Central memory CD8-positive, alpha-beta T cell (primary cell): ENCODE data around the gene LAMC2.
"Not testable (repeated sequence)": the region's sequence is repeated elsewhere in the genome, so short reads cannot be mapped to it uniquely, and the experiment has no call there.

Source experiments
- ATAC-seq: fragments of 150-1000 bp; cut with Tn5 transposase; replicated peaks from 2 replicates; pipeline ENCODE4 v1.10.0; 2022; ENCODE audit warnings: mild to moderate bottlenecking, moderate FRiP score, moderate number of reproducible peaks; ENCODE audit not compliant: poor library complexity, severe bottlenecking; ENCODE audit errors: extremely low read depth
- DNase-seq, 2 donors: peaks; one replicate each; pipeline ENCODE4 v3.0.0; 2021; ENCODE audit warnings: low spot score in 2 of 2
- H3K27ac Mint-ChIP-seq: one replicate; pipeline ENCODE4 v1.8.0; 2022; ENCODE audit warnings: low read depth, mild to moderate bottlenecking, moderate library complexity, mixed read lengths
- H3K27me3 Mint-ChIP-seq: one replicate; pipeline ENCODE4 v1.8.0; 2022; ENCODE audit warnings: mixed read lengths
- H3K36me3 Mint-ChIP-seq: one replicate; pipeline ENCODE4 v1.8.0; 2022; ENCODE audit warnings: mild to moderate bottlenecking, moderate library complexity, mixed read lengths; ENCODE audit not compliant: insufficient read depth
- H3K4me1 Mint-ChIP-seq: one replicate; pipeline ENCODE4 v1.8.0; 2022; ENCODE audit warnings: mixed read lengths
- H3K4me3 Mint-ChIP-seq: one replicate; pipeline ENCODE4 v1.8.0; 2022; ENCODE audit warnings: mild to moderate bottlenecking, moderate library complexity, mixed read lengths
- H3K9me3 Mint-ChIP-seq: one replicate; pipeline ENCODE4 v1.8.0; 2022; ENCODE audit warnings: mixed read lengths

LAMC2 gene

DNA sequence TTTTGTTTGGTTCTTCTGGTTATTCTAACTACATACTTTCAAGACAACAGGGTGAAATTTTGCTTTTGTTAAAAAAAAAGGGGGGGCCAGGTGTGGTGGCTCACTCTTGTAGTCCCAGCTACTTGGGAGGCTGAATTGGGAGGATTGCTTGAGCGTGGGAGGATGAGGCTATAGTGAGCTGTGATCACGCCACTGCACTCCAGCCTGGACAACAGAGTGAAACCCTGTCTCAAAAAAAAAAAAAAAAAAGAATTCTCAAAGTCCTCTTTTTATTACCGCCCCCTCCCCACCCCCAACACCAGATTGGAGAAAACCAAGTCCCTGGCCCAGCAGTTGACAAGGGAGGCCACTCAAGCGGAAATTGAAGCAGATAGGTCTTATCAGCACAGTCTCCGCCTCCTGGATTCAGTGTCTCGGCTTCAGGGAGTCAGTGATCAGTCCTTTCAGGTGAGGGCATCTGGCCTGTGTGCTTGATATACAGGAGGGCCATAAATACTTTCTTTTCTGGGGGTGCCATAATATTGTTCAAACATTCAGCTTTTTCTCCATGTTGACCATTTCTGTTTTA, 50.2 kb downstream of the LAMC2 start:
- ATAC-seq = no peak
- Mint-ChIP-seq H3K4me1 (no peaks in the 10 kb centered on the region), H3K9me3 (no peaks in the 10 kb centered on the region), H3K4me3 (no peak overlapping the region), H3K36me3 (peaks cover 2% of the 10 kb centered on the region), H3K27ac (no peak overlapping the region), H3K27me3 (peaks cover 36% of the 10 kb centered on the region)
- no peak for DNase-seq

DNA sequence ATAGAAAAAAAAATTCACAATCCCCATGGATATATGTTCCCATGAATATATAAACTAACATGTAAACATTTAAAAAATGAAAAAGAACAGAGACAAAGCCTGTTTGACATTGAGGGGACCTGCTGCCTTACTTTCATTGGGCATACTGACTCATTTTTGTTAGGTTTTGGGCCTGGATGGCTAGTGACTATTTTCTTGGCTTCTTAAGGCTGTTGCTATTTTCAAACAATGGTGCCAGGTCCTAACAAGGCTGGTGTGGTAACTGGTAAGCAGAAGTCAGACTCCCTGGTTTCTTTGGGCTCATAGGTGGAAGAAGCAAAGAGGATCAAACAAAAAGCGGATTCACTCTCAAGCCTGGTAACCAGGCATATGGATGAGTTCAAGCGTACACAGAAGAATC, 51.0 kb downstream of the LAMC2 start:
- DNase-seq (no peak), ATAC-seq (no peak)
- Mint-ChIP-seq H3K4me3 (no peak overlapping the region), H3K36me3 (peaks cover 2% of the 10 kb centered on the region), H3K9me3 (no peaks in the 10 kb centered on the region), H3K4me1 (no peaks in the 10 kb centered on the region), H3K27ac (no peak overlapping the region), H3K27me3 (peaks cover 44% of the 10 kb centered on the region)

DNA sequence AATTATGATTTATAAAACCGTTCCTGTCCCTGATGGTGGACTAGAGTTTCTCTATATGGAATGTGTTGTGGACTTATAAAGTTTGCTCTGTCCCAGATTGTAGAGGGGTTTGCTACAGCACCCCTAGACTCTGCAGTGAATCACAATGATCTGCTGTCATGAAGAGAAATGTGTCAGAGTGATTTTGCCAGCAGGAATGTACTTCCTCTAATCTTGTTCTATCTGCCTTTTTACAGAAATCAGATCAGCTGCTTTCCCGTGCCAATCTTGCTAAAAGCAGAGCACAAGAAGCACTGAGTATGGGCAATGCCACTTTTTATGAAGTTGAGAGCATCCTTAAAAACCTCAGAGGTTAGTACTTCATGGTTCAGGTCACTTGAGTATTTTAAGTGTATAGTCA, 52.0 kb downstream of the LAMC2 start:
- no peak overlapping the region for H3K4me3 Mint-ChIP-seq
- H3K27ac Mint-ChIP-seq = no peak overlapping the region
- H3K9me3 Mint-ChIP-seq = no peaks in the 10 kb centered on the region

DNA sequence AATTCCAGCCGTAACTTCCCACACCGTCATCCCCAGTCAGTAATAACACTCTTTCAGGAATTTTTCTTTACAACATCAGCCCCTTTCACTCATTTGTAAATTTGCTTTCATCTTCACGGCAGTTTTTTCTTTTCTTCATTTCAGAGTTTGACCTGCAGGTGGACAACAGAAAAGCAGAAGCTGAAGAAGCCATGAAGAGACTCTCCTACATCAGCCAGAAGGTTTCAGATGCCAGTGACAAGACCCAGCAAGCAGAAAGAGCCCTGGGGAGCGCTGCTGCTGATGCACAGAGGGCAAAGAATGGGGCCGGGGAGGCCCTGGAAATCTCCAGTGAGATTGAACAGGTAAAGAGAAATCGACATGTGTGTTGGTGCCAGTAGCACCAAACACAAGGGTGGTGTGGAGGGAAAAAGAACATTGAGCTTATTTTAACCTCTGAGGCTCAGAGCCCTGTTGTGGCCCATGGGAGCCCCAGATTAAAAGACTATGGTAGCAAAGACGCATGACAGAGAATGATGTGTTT, 53.2 kb downstream of the LAMC2 start:
- H3K27me3 Mint-ChIP-seq = peaks cover 63% of the 10 kb centered on the region

More for the DNA sequence above, 52.0 kb downstream of the LAMC2 start:
- DNase-seq = no peak
- ATAC-seq = no peak
- Mint-ChIP-seq H3K4me1 (no peaks in the 10 kb centered on the region), H3K36me3 (peaks cover 2% of the 10 kb centered on the region), H3K27me3 (peaks cover 54% of the 10 kb centered on the region)

DNA sequence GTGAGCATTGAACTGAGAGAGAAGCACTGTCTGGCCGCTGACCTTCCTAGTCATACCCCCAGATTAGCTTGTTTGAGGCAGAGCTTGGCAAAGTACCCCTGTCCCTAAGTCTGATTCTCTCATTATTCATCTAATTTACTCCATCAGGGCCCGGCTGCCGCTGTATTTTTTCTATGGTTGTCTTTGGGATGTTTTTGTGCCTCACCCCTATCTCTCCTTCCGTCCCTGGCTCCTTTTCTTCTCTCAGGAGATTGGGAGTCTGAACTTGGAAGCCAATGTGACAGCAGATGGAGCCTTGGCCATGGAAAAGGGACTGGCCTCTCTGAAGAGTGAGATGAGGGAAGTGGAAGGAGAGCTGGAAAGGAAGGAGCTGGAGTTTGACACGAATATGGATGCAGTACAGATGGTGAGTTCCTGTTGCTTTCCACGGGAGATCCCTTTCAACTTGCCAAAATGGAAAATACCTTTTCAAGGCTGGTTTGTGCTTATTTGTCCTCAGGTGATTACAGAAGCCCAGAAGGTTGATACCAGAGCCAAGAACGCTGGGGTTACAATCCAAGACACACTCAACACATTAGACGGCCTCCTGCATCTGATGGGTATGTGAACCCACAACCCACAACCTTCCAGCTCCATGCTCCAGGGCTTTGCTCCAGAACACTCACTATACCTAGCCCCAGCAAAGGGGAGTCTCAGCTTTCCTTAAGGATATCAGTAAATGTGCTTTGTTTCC, 53.9 kb downstream of the LAMC2 start:
- no peak for ATAC-seq
- Mint-ChIP-seq H3K9me3 (no peaks in the 10 kb centered on the region), H3K27ac (no peak overlapping the region), H3K36me3 (peaks cover 2% of the 10 kb centered on the region), H3K4me3 (no peak overlapping the region), H3K4me1 (no peaks in the 10 kb centered on the region), H3K27me3 (peaks cover 63% of the 10 kb centered on the region)
- DNase-seq = no peak

More for the DNA sequence above, 53.2 kb downstream of the LAMC2 start:
- DNase-seq (no peak), ATAC-seq (no peak)
- H3K4me3 Mint-ChIP-seq = no peak overlapping the region
- peaks cover 2% of the 10 kb centered on the region for H3K36me3 Mint-ChIP-seq
- no peaks in the 10 kb centered on the region for H3K9me3 Mint-ChIP-seq
- no peaks in the 10 kb centered on the region for H3K4me1 Mint-ChIP-seq
- H3K27ac Mint-ChIP-seq = no peak overlapping the region

DNA sequence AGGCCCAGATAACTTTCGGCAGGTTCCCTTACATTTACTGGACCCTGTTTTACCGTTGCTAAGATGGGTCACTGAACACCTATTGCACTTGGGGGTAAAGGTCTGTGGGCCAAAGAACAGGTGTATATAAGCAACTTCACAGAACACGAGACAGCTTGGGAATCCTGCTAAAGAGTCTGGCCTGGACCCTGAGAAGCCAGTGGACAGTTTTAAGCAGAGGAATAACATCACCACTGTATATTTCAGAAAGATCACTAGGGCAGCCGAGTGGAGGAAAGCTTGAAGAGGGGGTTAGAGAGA, 54.4 kb downstream of the LAMC2 start:
- Mint-ChIP-seq H3K4me1 (no peaks in the 10 kb centered on the region), H3K4me3 (no peak overlapping the region), H3K9me3 (no peaks in the 10 kb centered on the region), H3K36me3 (peaks cover 2% of the 10 kb centered on the region), H3K27ac (no peak overlapping the region), H3K27me3 (peaks cover 61% of the 10 kb centered on the region)
- ATAC-seq (no peak), DNase-seq (no peak)

DNA sequence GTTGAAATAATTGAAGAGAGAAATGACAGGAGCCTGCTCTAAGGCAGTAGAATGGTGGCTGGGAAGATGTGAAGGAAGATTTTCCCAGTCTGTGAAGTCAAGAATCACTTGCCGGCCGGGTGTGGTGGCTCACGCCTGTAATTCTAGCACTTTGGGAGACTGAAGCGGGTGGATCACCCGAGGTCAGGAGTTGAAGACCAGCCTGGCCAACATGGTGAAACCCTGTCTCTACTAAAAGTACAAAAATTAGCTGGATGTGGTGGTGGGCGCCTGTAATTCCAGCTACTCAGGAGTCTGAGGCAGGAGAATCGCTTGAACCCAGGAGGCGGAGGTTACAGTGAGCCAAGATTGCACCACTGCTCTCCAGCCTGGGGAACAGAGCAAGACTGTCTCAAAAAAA, 54.8 kb downstream of the LAMC2 start:
- not testable (repeated sequence) for H3K27ac Mint-ChIP-seq, H3K4me3 Mint-ChIP-seq, H3K4me1 Mint-ChIP-seq, H3K9me3 Mint-ChIP-seq, ATAC-seq, H3K36me3 Mint-ChIP-seq, DNase-seq
- peaks cover 61% of the 10 kb centered on the region for H3K27me3 Mint-ChIP-seq

DNA sequence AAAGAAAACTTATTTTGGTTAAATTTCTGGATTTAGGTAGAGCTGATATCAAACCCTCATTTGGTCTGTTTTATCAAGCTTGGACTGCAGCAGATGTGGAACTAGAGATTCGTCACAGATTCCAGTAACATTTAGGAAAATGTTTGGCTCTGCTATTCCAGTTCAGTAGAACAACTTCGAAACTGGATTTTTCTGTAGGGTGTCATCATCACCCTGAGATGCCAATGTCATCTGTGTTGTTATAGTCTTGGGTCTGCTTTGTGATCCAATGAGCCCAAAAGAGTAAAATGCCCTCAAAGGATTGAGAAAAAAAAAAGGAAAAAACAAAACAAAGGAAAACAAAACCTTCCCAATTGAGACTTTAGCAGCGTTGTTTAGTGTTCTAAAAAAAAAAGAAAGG, 55.4 kb downstream of the LAMC2 start:
- H3K4me1 Mint-ChIP-seq = no peaks in the 10 kb centered on the region
- no peak for DNase-seq
- ATAC-seq = no peak

DNA sequence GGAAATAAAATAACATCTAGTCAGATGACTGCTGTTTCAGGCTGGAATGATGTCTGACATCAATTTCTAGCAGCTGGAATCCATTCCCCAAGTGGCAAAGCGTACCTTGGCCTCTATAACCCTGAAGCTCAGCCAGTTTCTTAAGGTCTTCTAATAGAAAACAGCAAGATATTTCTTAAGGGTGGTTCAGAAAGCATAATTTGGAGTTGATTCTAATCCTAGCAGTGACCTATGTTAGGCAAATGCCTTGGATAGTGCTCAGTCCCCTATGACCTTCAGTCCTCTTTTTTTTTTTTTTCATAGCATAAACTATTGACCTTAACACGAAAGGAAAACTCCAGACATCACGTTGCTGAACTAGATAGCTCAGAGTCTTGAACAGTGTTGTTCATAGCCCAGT, 56.5 kb downstream of the LAMC2 start:
- Mint-ChIP-seq H3K4me1 (no peaks in the 10 kb centered on the region), H3K27me3 (peaks cover 67% of the 10 kb centered on the region), H3K4me3 (no peak overlapping the region), H3K36me3 (peaks cover 2% of the 10 kb centered on the region), H3K27ac (no peak overlapping the region), H3K9me3 (no peaks in the 10 kb centered on the region)
- DNase-seq (no peak), ATAC-seq (no peak)

More for the DNA sequence above, 55.4 kb downstream of the LAMC2 start:
- Mint-ChIP-seq H3K36me3 (peaks cover 2% of the 10 kb centered on the region), H3K4me3 (no peak overlapping the region), H3K27me3 (peaks cover 65% of the 10 kb centered on the region), H3K27ac (no peak overlapping the region), H3K9me3 (no peaks in the 10 kb centered on the region)

DNA sequence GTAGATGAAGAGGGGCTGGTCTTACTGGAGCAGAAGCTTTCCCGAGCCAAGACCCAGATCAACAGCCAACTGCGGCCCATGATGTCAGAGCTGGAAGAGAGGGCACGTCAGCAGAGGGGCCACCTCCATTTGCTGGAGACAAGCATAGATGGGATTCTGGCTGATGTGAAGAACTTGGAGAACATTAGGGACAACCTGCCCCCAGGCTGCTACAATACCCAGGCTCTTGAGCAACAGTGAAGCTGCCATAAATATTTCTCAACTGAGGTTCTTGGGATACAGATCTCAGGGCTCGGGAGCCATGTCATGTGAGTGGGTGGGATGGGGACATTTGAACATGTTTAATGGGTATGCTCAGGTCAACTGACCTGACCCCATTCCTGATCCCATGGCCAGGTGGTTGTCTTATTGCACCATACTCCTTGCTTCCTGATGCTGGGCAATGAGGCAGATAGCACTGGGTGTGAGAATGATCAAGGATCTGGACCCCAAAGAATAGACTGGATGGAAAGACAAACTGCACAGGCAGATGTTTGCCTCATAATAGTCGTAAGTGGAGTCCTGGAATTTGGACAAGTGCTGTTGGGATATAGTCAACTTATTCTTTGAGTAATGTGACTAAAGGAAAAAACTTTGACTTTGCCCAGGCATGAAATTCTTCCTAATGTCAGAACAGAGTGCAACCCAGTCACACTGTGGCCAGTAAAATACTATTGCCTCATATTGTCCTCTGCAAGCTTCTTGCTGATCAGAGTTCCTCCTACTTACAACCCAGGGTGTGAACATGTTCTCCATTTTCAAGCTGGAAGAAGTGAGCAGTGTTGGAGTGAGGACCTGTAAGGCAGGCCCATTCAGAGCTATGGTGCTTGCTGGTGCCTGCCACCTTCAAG, 57.3 kb downstream of the LAMC2 start:
- Mint-ChIP-seq H3K4me3 (no peak overlapping the region), H3K36me3 (peaks cover 2% of the 10 kb centered on the region), H3K27ac (no peak overlapping the region), H3K4me1 (no peaks in the 10 kb centered on the region), H3K9me3 (no peaks in the 10 kb centered on the region), H3K27me3 (peaks cover 67% of the 10 kb centered on the region)
- ATAC-seq (no peak), DNase-seq (no peak)

DNA sequence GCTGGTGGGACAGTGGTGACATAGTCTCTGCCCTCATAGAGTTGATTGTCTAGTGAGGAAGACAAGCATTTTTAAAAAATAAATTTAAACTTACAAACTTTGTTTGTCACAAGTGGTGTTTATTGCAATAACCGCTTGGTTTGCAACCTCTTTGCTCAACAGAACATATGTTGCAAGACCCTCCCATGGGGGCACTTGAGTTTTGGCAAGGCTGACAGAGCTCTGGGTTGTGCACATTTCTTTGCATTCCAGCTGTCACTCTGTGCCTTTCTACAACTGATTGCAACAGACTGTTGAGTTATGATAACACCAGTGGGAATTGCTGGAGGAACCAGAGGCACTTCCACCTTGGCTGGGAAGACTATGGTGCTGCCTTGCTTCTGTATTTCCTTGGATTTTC, 58.4 kb downstream of the LAMC2 start:
- Mint-ChIP-seq H3K27me3 (peaks cover 68% of the 10 kb centered on the region), H3K36me3 (peaks cover 2% of the 10 kb centered on the region), H3K4me1 (no peaks in the 10 kb centered on the region), H3K4me3 (no peak overlapping the region), H3K9me3 (no peaks in the 10 kb centered on the region), H3K27ac (no peak overlapping the region)
- no peak for ATAC-seq
- no peak for DNase-seq

DNA sequence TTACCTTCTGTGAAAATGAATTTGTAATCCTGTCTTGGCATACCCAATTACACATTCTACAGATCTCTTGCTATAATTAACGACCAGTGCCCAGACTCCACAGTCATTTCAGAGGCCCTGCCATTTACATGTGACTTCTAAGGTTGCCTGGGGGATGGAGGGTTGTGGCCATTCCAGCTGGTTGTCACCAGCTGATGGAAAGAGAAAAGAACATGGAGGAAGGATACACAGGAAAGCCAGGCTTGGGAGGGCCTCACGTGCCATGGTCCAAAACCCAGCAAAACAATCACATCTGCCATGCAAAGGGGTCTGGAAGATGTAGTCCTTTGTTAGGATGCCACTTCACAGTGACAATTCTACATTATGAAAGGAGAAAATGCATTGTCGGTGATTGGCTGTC, 59.3 kb downstream of the LAMC2 start:
- no peak overlapping the region for H3K4me3 Mint-ChIP-seq
- no peaks in the 10 kb centered on the region for H3K4me1 Mint-ChIP-seq
- no peak for ATAC-seq
- no peak overlapping the region for H3K27ac Mint-ChIP-seq
- H3K36me3 Mint-ChIP-seq = peaks cover 2% of the 10 kb centered on the region
- no peaks in the 10 kb centered on the region for H3K9me3 Mint-ChIP-seq
- DNase-seq = no peak
- H3K27me3 Mint-ChIP-seq = peaks cover 68% of the 10 kb centered on the region

DNA sequence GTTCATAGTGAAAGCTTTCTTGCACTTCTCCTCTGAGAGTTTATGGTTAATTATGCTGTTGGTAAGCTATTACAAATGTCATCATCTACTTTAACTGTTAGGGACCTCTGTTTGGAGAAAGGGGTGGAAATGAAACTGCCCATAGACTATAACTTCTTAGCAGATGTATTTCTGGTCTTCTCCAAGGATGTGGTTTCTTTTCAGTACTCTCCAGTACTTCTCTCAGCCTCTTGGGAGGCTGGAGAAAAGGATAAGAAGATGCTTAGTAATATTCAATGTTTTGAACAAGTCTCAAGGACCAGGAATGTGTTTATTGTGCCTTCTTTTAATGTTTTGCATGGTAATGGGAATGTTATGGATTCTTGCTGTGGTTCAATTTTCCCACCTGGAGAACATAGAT, 60.4 kb downstream of the LAMC2 start:
- H3K36me3 Mint-ChIP-seq = no peaks in the 10 kb centered on the region
- H3K4me1 Mint-ChIP-seq = no peaks in the 10 kb centered on the region
- DNase-seq (no peak), ATAC-seq (no peak)
- H3K9me3 Mint-ChIP-seq = no peaks in the 10 kb centered on the region
- no peak overlapping the region for H3K4me3 Mint-ChIP-seq
- no peak overlapping the region for H3K27ac Mint-ChIP-seq
- peaks cover 68% of the 10 kb centered on the region for H3K27me3 Mint-ChIP-seq
